DOHH2 (cell line): ENCODE measurements around the gene RNLS.

Experiments used
- H3F3A ChIP-seq: fragments of 200-600 bp; sonication (generic), shearing (Covaris generic); 2 replicates; pipeline ENCODE4 v1.6.0; 2016; ENCODE audit warnings: antibody characterized with exemption, mild to moderate bottlenecking; ENCODE audit not compliant: control insufficient read depth, insufficient read depth
- H3K27ac ChIP-seq: fragments of 200-600 bp; sonication (generic); 2 replicates; pipeline ENCODE4 v1.5.1; 2014; ENCODE audit warnings: low read depth, mild to moderate bottlenecking, low read length, moderate library complexity
- H3K27me3 ChIP-seq: fragments of 200-600 bp; sonication (generic); 2 replicates; pipeline ENCODE4 v1.6.1; 2014; ENCODE audit warnings: mild to moderate bottlenecking, low read length, mixed read lengths; ENCODE audit not compliant: control insufficient read depth
- H3K36me3 ChIP-seq: fragments of 200-600 bp; sonication (generic); 2 replicates; pipeline ENCODE4 v1.6.1; 2014; ENCODE audit warnings: mild to moderate bottlenecking, low read length, moderate library complexity, mixed read lengths; ENCODE audit not compliant: control insufficient read depth
- H3K4me1 ChIP-seq: fragments of 200-600 bp; sonication (generic); 2 replicates; pipeline ENCODE4 v1.6.1; 2014; ENCODE audit warnings: mild to moderate bottlenecking, low read length, mixed read lengths; ENCODE audit not compliant: control insufficient read depth
- H3K4me2 ChIP-seq: fragments of 200-600 bp; sonication (generic); 2 replicates; pipeline ENCODE4 v1.6.0; 2014; ENCODE audit warnings: mild to moderate bottlenecking, low read length, moderate library complexity
- H3K4me3 ChIP-seq: fragments of 200-600 bp; sonication (generic); 2 replicates; pipeline ENCODE4 v1.5.1; 2014; ENCODE audit warnings: mild to moderate bottlenecking, low read length, mixed read lengths
- H3K79me2 ChIP-seq: fragments of 200-600 bp; sonication (generic); 2 replicates; pipeline ENCODE4 v1.6.1; 2014; ENCODE audit warnings: mild to moderate bottlenecking, low read length, mixed read lengths; ENCODE audit not compliant: control insufficient read depth
- H3K9me2 ChIP-seq: fragments of 200-600 bp; sonication (generic); replicated peaks from 2 replicates; pipeline ENCODE4 v1.6.1; 2014; ENCODE audit warnings: mild to moderate bottlenecking, low read length, mixed read lengths; ENCODE audit not compliant: control insufficient read depth
- H3K9me3 ChIP-seq: fragments of 200-600 bp; sonication (generic); 2 replicates; pipeline ENCODE4 v1.6.1; 2014; ENCODE audit warnings: antibody characterized with exemption, low read length, mixed read lengths; ENCODE audit not compliant: control insufficient read depth, insufficient read depth
- H4K20me1 ChIP-seq: fragments of 200-600 bp; sonication (generic); 2 replicates; pipeline ENCODE4 v1.6.0; 2014; ENCODE audit warnings: low read depth, mild to moderate bottlenecking, antibody characterized with exemption, low read length, moderate library complexity; ENCODE audit not compliant: control insufficient read depth, insufficient read depth
- EZH2phosphoT487 ChIP-seq: fragments of 200-600 bp; sonication (generic); IDR thresholded peaks from 2 replicates; pipeline ENCODE4 v1.6.1; 2017; ENCODE audit warnings: borderline replicate concordance, mild to moderate bottlenecking, antibody characterized with exemption, low read length, moderate library complexity, mixed read lengths
- TF ChIP-seq, protein P1 (sequence below): fragments of 200-600 bp; sonication (generic); IDR thresholded peaks from one replicate; pipeline ENCODE4 v1.5.1; 2014; ENCODE audit warnings: antibody characterized with exemption, mild to moderate bottlenecking, low read depth, low read length; ENCODE audit not compliant: poor library complexity, severe bottlenecking

Gene RNLS

DNA sequence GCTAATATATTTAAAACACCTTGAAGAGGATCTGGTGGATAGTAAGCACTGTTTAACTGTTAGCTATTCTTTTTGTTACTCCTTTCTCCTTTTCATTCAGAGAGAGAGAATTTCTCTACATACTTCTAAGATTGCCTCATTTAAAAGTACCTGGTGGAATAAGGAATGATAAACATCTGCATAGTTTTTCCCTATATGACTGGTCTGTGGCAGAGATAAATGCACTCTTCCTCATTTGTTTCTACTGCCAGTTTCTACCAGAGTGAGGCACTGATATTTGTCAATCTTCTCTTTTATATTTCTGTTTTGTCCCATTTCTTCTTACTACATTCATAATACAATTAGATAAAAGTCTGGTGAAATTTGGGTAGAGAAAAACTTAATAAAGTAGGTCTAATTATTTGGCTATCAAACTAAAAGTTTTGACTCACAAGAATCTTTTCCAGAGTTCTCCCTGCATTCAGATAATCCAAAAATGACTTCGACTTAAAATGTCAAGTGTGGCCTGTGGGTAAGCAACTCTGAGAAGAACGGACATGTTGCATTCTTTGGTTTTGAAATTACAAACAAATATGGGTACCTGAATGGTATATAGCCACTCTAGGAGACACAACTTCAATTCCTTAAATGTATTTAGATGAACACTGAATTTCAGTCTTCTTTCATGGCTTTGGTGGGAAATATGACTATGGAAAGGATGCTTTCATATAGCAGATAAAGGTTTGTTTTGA lies 38.8 kb downstream of the RNLS start:
- Histone ChIP-seq H3K9me3 (no peaks in the 10 kb centered on the region), H3K9me2 (no peaks in the 10 kb centered on the region), H4K20me1 (no peaks in the 10 kb centered on the region), H3K27me3 (no peaks in the 10 kb centered on the region), H3K27ac (no peak overlapping the region), H3K79me2 (no peaks in the 10 kb centered on the region), H3K36me3 (no peaks in the 10 kb centered on the region), H3K4me1 (no peaks in the 10 kb centered on the region), H3F3A (no peaks in the 10 kb centered on the region), H3K4me3 (no peak overlapping the region), H3K4me2 (no peak overlapping the region)
- TF ChIP-seq, protein P1, sequence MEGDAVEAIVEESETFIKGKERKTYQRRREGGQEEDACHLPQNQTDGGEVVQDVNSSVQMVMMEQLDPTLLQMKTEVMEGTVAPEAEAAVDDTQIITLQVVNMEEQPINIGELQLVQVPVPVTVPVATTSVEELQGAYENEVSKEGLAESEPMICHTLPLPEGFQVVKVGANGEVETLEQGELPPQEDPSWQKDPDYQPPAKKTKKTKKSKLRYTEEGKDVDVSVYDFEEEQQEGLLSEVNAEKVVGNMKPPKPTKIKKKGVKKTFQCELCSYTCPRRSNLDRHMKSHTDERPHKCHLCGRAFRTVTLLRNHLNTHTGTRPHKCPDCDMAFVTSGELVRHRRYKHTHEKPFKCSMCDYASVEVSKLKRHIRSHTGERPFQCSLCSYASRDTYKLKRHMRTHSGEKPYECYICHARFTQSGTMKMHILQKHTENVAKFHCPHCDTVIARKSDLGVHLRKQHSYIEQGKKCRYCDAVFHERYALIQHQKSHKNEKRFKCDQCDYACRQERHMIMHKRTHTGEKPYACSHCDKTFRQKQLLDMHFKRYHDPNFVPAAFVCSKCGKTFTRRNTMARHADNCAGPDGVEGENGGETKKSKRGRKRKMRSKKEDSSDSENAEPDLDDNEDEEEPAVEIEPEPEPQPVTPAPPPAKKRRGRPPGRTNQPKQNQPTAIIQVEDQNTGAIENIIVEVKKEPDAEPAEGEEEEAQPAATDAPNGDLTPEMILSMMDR, result no peak
- TF ChIP-seq EZH2phosphoT487, result no peak

DNA sequence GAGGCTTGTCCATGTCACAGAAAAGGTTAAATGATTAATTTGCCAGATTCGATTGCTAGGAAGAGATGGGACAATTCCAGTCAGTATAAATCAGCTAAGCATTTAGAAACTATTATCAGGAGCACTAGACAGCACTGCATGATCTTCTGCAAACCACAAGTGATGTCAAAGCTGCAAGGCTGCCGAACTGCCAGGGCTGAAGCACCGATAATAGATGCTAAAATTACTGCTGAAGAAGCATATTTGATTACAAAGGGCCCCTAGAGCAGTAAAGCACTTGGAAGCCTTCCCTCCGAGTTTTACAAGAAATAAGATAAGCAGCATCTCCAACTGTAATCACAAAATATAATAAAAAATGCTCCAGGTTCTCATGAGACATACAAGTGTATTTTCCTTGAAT lies 40.6 kb downstream of the RNLS start:
- Histone ChIP-seq H3K9me2 (no peaks in the 10 kb centered on the region), H3K4me3 (no peak overlapping the region), H3K4me1 (no peaks in the 10 kb centered on the region), H3K4me2 (no peak overlapping the region), H3K27me3 (no peaks in the 10 kb centered on the region), H3K27ac (no peak overlapping the region), H3K79me2 (no peaks in the 10 kb centered on the region), H3K36me3 (no peaks in the 10 kb centered on the region), H3F3A (no peaks in the 10 kb centered on the region), H4K20me1 (no peaks in the 10 kb centered on the region), H3K9me3 (no peaks in the 10 kb centered on the region)
- TF ChIP-seq EZH2phosphoT487, result no peak
- TF ChIP-seq, protein P1, result no peak

DNA sequence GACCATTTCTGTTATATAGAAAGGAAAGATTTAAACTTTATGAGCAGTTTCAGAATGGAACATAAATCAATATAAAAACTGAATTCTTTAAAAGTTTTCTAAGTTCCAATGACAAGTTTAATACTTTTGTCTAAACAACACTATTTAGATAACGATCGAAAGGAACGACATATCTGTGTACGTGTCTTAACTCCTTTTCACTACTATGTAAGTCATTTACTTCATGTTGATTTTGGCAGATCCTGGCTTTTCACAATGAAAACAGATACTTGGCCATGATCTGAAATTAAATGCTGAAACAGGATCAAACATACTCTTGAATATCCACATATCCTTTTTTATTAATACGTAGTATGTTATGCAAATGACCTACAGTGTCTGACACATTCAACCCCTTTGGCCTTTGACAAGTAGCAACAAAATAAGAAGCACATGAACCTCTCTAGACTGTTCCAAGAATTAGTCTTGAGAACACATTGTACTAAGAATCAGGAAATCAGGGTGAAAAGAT lies 41.9 kb downstream of the RNLS start:
- H3F3A ChIP-seq, result no peaks in the 10 kb centered on the region
- H3K4me2 ChIP-seq, result no peak overlapping the region
- no peak overlapping the region for H3K27ac ChIP-seq
- H3K4me1 ChIP-seq, result no peaks in the 10 kb centered on the region
- H3K9me3 ChIP-seq, result no peaks in the 10 kb centered on the region
- H3K36me3 ChIP-seq, result no peaks in the 10 kb centered on the region
- no peaks in the 10 kb centered on the region for H3K27me3 ChIP-seq
- TF ChIP-seq, protein P1, result no peak
- TF ChIP-seq EZH2phosphoT487, result no peak
- no peaks in the 10 kb centered on the region for H3K79me2 ChIP-seq
- no peaks in the 10 kb centered on the region for H3K9me2 ChIP-seq
- no peaks in the 10 kb centered on the region for H4K20me1 ChIP-seq
- H3K4me3 ChIP-seq, result no peak overlapping the region
